Activated CD4-positive, alpha-beta memory T cell treated with anti-CD3 and anti-CD28 coated beads for 36 hours (primary cell): ENCODE measurements around the gene RUFY2. TPM values are rescaled to one million over a fixed set of nuclear protein-coding genes. Genes with fewer than 3 reads are reported as not detected.

Experiments
- CTCF ChIA-PET: fragments of 350-600 bp; sonication (Branson Sonifier 250); formaldehyde crosslinking; loops from one replicate; lab custom pipeline; 2021; ENCODE audit warnings: antibody characterized with exemption, inconsistent platforms; lab: Charles Lee
- POLR2A ChIA-PET: fragments of 350-600 bp; sonication (Branson Sonifier 250); formaldehyde crosslinking; loops from one replicate; lab custom pipeline; 2021; ENCODE audit warnings: antibody characterized with exemption; lab: Charles Lee
- DNase-seq: peaks from one replicate; pipeline ENCODE4 v3.0.0-alpha.2; 2020
- H3K27ac Mint-ChIP-seq: one replicate; pipeline ENCODE4 v1.8.0; 2021; ENCODE audit warnings: mixed read lengths
- H3K27me3 Mint-ChIP-seq: one replicate; pipeline ENCODE4 v1.8.0; 2021; ENCODE audit warnings: mixed read lengths
- H3K36me3 Mint-ChIP-seq: one replicate; pipeline ENCODE4 v1.8.0; 2021; ENCODE audit warnings: mixed read lengths
- H3K4me1 Mint-ChIP-seq: one replicate; pipeline ENCODE4 v1.8.0; 2021; ENCODE audit warnings: low read depth, mixed read lengths
- H3K4me3 Mint-ChIP-seq: one replicate; pipeline ENCODE4 v1.8.0; 2021; ENCODE audit warnings: mild to moderate bottlenecking, mixed read lengths
- H3K9me3 Mint-ChIP-seq: one replicate; pipeline ENCODE4 v1.8.0; 2021; ENCODE audit warnings: mixed read lengths
- intact Hi-C: fragments of 100-400 bp; cut with micrococcal nuclease; formaldehyde crosslinking; loops from one replicate; pipeline ENCODE4 v1.15.1; 2023
- total RNA-seq, 2 experiments: library from RNA; stranded (reverse); gene quantifications; one replicate each; pipeline ENCODE4 v1.2.3, GENCODE V29; 2021

RUFY2 gene
- total RNA-seq, 2 experiments from 2014 or later, result 6.4 to 8.1 TPM

- intact Hi-C loops, result loop anchor here (5.0 kb wide), 1 partner anchor 77 kb away; the partner anchor contains the start of genes HNRNPH3 and PBLD
- Mint-ChIP-seq H3K27me3 (no peaks in the 10 kb centered on the region), H3K36me3 (peaks cover 5% of the 10 kb centered on the region), H3K9me3 (no peaks in the 10 kb centered on the region), H3K27ac (no peak overlapping the region), H3K4me1 (peaks cover 13% of the 10 kb centered on the region), H3K4me3 (no peak overlapping the region)
- DNase-seq, result no peak
- POLR2A ChIA-PET, result interaction anchor here (0.6 kb wide), 1 partner anchor 315 kb away, joined by 4 read pairs; no protein-coding TSS in a partner anchor
- CTCF ChIA-PET, result no interaction called here
These were observed 1.9 kb upstream of the RUFY2 start for GRCh38 chr10:68408898-68409518.

- peak; percentile 53 for DNase-seq
- H3K27me3 Mint-ChIP-seq, result no peaks in the 10 kb centered on the region
- H3K4me3 Mint-ChIP-seq, result peak overlapping the region; percentile 85
- intact Hi-C loops, result loop anchor here (5.0 kb wide), 1 partner anchor 74 kb away; the partner anchor contains the start of genes HNRNPH3 and PBLD
- H3K27ac Mint-ChIP-seq, result peak overlapping the region; percentile 74
- ChIA-PET POLR2A (interaction anchor here (1.2 kb wide), 1 partner anchor 74 kb away, joined by 5 read pairs; the partner anchor contains the start of genes HNRNPH3 and PBLD), CTCF (interaction anchor here (0.6 to 1.3 kb wide), 20 partner anchors 8 to 494 kb away, joined by 3 to 7 read pairs (median 3); partner anchors contain the start of gene PBLD)
- H3K4me1 Mint-ChIP-seq, result peaks cover 13% of the 10 kb centered on the region
- no peaks in the 10 kb centered on the region for H3K9me3 Mint-ChIP-seq
- no peaks in the 10 kb centered on the region for H3K36me3 Mint-ChIP-seq
These were observed 814 bp downstream of the RUFY2 start for GRCh38 chr10:68406111-68406814.

GRCh38 chr10:68403701-68404100, 3.4 kb downstream of the RUFY2 start:
- no peaks in the 10 kb centered on the region for H3K27me3 Mint-ChIP-seq
- no peak overlapping the region for H3K4me3 Mint-ChIP-seq
- intact Hi-C loops, result no loop called here
- H3K4me1 Mint-ChIP-seq, result peaks cover 13% of the 10 kb centered on the region
- CTCF ChIA-PET, result no interaction called here
- H3K36me3 Mint-ChIP-seq, result peaks cover 3% of the 10 kb centered on the region
- no peaks in the 10 kb centered on the region for H3K9me3 Mint-ChIP-seq
- H3K27ac Mint-ChIP-seq, result no peak overlapping the region
- POLR2A ChIA-PET, result no interaction called here
- DNase-seq, result no peak

- Mint-ChIP-seq H3K9me3 (no peaks in the 10 kb centered on the region), H3K27me3 (no peaks in the 10 kb centered on the region), H3K4me3 (no peak overlapping the region), H3K27ac (no peak overlapping the region), H3K4me1 (peaks cover 13% of the 10 kb centered on the region), H3K36me3 (peaks cover 3% of the 10 kb centered on the region)
- no peak for DNase-seq
- intact Hi-C loops, result no loop called here
- POLR2A ChIA-PET, result no interaction called here
- CTCF ChIA-PET, result interaction anchor here (1.0 kb wide), 1 partner anchor 10 kb away, joined by 3 read pairs; no protein-coding TSS in a partner anchor
These were observed 4.8 kb downstream of the RUFY2 start for GRCh38 chr10:68402276-68402675.

- Mint-ChIP-seq H3K27ac (no peak overlapping the region), H3K9me3 (no peaks in the 10 kb centered on the region), H3K4me1 (no peaks in the 10 kb centered on the region), H3K27me3 (no peaks in the 10 kb centered on the region), H3K4me3 (no peak overlapping the region), H3K36me3 (peaks cover 7% of the 10 kb centered on the region)
- no peak for DNase-seq
- ChIA-PET CTCF (interaction anchor here (1.7 kb wide), 1 partner anchor 10 kb away, joined by 7 read pairs; the partner anchor contains the start of gene RUFY2), POLR2A (no interaction called here)
- intact Hi-C loops, result no loop called here
These were observed 10.1 kb downstream of the RUFY2 start for GRCh38 chr10:68397005-68397404.

- CTCF ChIA-PET, result interaction anchor here (1.5 kb wide), 1 partner anchor 21 kb away, joined by 5 read pairs; the partner anchor contains the start of gene RUFY2
- no peak for DNase-seq
- Mint-ChIP-seq H3K27ac (no peak overlapping the region), H3K4me1 (no peaks in the 10 kb centered on the region), H3K27me3 (no peaks in the 10 kb centered on the region), H3K9me3 (no peaks in the 10 kb centered on the region), H3K4me3 (no peak overlapping the region), H3K36me3 (peaks cover 15% of the 10 kb centered on the region)
- intact Hi-C loops, result no loop called here
- POLR2A ChIA-PET, result no interaction called here
These were observed 21.3 kb downstream of the RUFY2 start for GRCh38 chr10:68385740-68386139.

GRCh38 chr10:68371604-68372003, 35.5 kb downstream of the RUFY2 start:
- ChIA-PET CTCF (no interaction called here), POLR2A (no interaction called here)
- intact Hi-C loops, result no loop called here
- H3K27me3 Mint-ChIP-seq, result no peaks in the 10 kb centered on the region
- no peak overlapping the region for H3K4me3 Mint-ChIP-seq
- no peak for DNase-seq
- peaks cover 10% of the 10 kb centered on the region for H3K9me3 Mint-ChIP-seq
- no peak overlapping the region for H3K27ac Mint-ChIP-seq
- H3K36me3 Mint-ChIP-seq, result peaks cover 35% of the 10 kb centered on the region
- no peaks in the 10 kb centered on the region for H3K4me1 Mint-ChIP-seq

- no peak for DNase-seq
- CTCF ChIA-PET, result no interaction called here
These were observed 40.0 kb downstream of the RUFY2 start for GRCh38 chr10:68367121-68367520.

GRCh38 chr10:68366600-68366999, 40.5 kb downstream of the RUFY2 start:
- Mint-ChIP-seq H3K4me1 (peaks cover 3% of the 10 kb centered on the region), H3K27me3 (no peaks in the 10 kb centered on the region), H3K4me3 (no peak overlapping the region), H3K36me3 (peaks cover 14% of the 10 kb centered on the region), H3K9me3 (peaks cover 5% of the 10 kb centered on the region), H3K27ac (no peak overlapping the region)
- intact Hi-C loops, result no loop called here
- no peak for DNase-seq
- ChIA-PET CTCF (no interaction called here), POLR2A (no interaction called here)

More at GRCh38 chr10:68367121-68367520, 40.0 kb downstream of the RUFY2 start:
- intact Hi-C loops, result no loop called here
- Mint-ChIP-seq H3K27me3 (no peaks in the 10 kb centered on the region), H3K27ac (no peak overlapping the region), H3K4me1 (peaks cover 3% of the 10 kb centered on the region), H3K9me3 (peaks cover 7% of the 10 kb centered on the region), H3K4me3 (no peak overlapping the region), H3K36me3 (peaks cover 20% of the 10 kb centered on the region)
- POLR2A ChIA-PET, result no interaction called here

GRCh38 chr10:68365611-68366010, 41.5 kb downstream of the RUFY2 start:
- Mint-ChIP-seq H3K4me1 (peaks cover 3% of the 10 kb centered on the region), H3K36me3 (peaks cover 8% of the 10 kb centered on the region), H3K27ac (no peak overlapping the region), H3K27me3 (no peaks in the 10 kb centered on the region), H3K4me3 (no peak overlapping the region), H3K9me3 (peaks cover 2% of the 10 kb centered on the region)
- ChIA-PET CTCF (no interaction called here), POLR2A (no interaction called here)
- no peak for DNase-seq
- intact Hi-C loops, result no loop called here

- intact Hi-C loops, result no loop called here
- Mint-ChIP-seq H3K9me3 (no peaks in the 10 kb centered on the region), H3K4me1 (peaks cover 3% of the 10 kb centered on the region), H3K4me3 (no peak overlapping the region), H3K27me3 (no peaks in the 10 kb centered on the region), H3K36me3 (peaks cover 3% of the 10 kb centered on the region), H3K27ac (no peak overlapping the region)
- DNase-seq, result no peak
- CTCF ChIA-PET, result interaction anchor here (1.4 to 4.2 kb wide), 2 partner anchors 16 to 43 kb away, joined by 3 to 22 read pairs; partner anchors contain the start of gene RUFY2
- POLR2A ChIA-PET, result no interaction called here
These were observed 42.8 kb downstream of the RUFY2 start for GRCh38 chr10:68364101-68364886.
